Measurements from ENCODE around the gene ATP10D. TPM values are rescaled to one million over a fixed set of nuclear protein-coding genes. Genes with fewer than 3 reads are reported as not detected.

Gene ATP10D
- total RNA-seq, 1 experiment from 2014 or later: 13.8 TPM

DNA sequence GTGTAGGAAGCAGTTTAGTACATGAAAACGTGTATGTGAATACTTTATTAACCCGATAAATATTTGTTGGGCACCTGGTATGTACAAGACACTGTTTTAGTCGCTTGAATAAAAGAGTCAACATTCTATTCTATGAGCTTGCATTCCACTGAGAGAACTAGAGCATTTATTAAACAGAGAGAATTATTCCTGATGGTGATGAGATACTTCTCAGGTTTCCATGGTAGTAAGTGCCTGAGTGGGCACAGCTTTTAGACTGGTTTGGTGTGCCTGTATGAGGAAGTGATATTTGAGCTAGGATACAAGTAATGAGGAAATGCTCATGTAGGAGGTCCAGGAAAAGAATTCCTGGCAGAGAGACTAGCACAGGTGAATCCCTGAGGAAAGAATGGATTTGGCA, 94.2 kb downstream of the ATP10D start:
- no peak for DNase-seq
- intact Hi-C loops (cut with micrococcal nuclease; ENCODE audit: unreplicated experiment): no loop called here
- Mint-ChIP-seq H3K4me1 (ENCODE audit: low read depth, unreplicated experiment) (no peaks in the 10 kb centered on the region), H3K27ac (ENCODE audit: unreplicated experiment) (no peak overlapping the region), H3K4me3 (ENCODE audit: low read depth, unreplicated experiment) (no peak overlapping the region), H3K36me3 (ENCODE audit: insufficient read depth, unreplicated experiment) (no peaks in the 10 kb centered on the region), H3K9me3 (ENCODE audit: low read depth, unreplicated experiment) (no peaks in the 10 kb centered on the region), H3K27me3 (ENCODE audit: unreplicated experiment) (no peaks in the 10 kb centered on the region)
- CTCF ChIA-PET: no interaction called here
- no peak for TF ChIP-seq CTCF (IDR thresholded peaks at IDR 0.05; ENCODE audit: unreplicated experiment)
- BruUV-seq (replicated peaks): no TSS peak

- H3K36me3 Mint-ChIP-seq (ENCODE audit: insufficient read depth, unreplicated experiment): no peaks in the 10 kb centered on the region
- H3K27me3 Mint-ChIP-seq (ENCODE audit: unreplicated experiment): no peaks in the 10 kb centered on the region
- CTCF ChIA-PET: no interaction called here
- no peaks in the 10 kb centered on the region for H3K4me1 Mint-ChIP-seq (ENCODE audit: low read depth, unreplicated experiment)
- TF ChIP-seq CTCF (IDR thresholded peaks at IDR 0.05; ENCODE audit: unreplicated experiment): no peak
- H3K27ac Mint-ChIP-seq (ENCODE audit: unreplicated experiment): no peak overlapping the region
- DNase-seq: no peak
- BruUV-seq (replicated peaks): no TSS peak
- intact Hi-C loops (cut with micrococcal nuclease; ENCODE audit: unreplicated experiment): no loop called here
- H3K4me3 Mint-ChIP-seq (ENCODE audit: low read depth, unreplicated experiment): no peak overlapping the region
- H3K9me3 Mint-ChIP-seq (ENCODE audit: low read depth, unreplicated experiment): peaks cover 3% of the 10 kb centered on the region
Observed at GRCh38 chr4:47590325-47590724, 105.2 kb downstream of the ATP10D start.

DNA sequence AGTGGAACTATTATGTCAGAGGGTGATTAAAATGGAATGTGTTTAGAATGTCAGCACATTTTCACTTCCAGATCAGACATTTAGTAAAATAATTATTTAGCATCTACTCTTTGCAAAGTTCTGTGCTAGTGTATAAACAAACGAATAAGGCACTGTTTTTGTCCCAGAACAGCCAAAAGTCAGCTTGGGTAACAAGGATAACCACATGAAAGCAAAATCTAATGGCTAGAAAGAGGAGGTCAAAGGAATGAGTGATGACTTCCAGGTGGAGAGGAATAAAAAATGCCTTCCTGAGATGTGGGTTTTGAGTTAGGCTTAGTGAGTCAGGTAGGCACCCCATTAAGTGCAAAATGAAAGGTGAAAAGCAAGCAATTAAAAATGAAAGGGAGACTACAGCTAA, 112.6 kb downstream of the ATP10D start:
- H3K4me3 Mint-ChIP-seq (ENCODE audit: low read depth, unreplicated experiment): no peak overlapping the region
- DNase-seq: no peak
- intact Hi-C loops (cut with micrococcal nuclease; ENCODE audit: unreplicated experiment): no loop called here
- no peaks in the 10 kb centered on the region for H3K36me3 Mint-ChIP-seq (ENCODE audit: insufficient read depth, unreplicated experiment)
- CTCF ChIA-PET: interaction anchor here (0.6 kb wide), 1 partner anchor 778 kb away, joined by 7 read pairs; no protein-coding TSS in a partner anchor
- no peak overlapping the region for H3K27ac Mint-ChIP-seq (ENCODE audit: unreplicated experiment)
- no peaks in the 10 kb centered on the region for H3K27me3 Mint-ChIP-seq (ENCODE audit: unreplicated experiment)
- no peak for TF ChIP-seq CTCF (IDR thresholded peaks at IDR 0.05; ENCODE audit: unreplicated experiment)
- H3K4me1 Mint-ChIP-seq (ENCODE audit: low read depth, unreplicated experiment): no peaks in the 10 kb centered on the region
- BruUV-seq (replicated peaks): no TSS peak
- no peaks in the 10 kb centered on the region for H3K9me3 Mint-ChIP-seq (ENCODE audit: low read depth, unreplicated experiment)

DNA sequence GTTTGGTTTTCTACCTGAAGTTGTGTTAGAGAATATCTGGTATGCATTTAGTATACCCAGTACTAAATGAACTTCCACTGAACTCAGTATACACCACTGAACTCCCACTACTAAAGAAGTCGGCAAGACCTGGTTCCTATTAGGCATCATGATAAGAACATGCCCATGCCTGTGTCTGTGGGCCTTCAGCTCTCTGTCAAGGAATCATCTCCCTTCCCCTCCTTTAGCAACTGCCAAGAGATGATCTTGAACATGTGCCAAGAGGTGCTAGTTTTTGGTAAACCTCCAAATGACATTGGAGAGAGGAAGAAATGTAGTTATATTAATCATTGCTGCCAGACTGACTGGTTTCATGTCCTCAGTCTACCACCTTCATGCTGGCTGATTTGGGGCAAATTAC, 113.2 kb downstream of the ATP10D start:
- no peaks in the 10 kb centered on the region for H3K9me3 Mint-ChIP-seq (ENCODE audit: low read depth, unreplicated experiment)
- no peak overlapping the region for H3K4me3 Mint-ChIP-seq (ENCODE audit: low read depth, unreplicated experiment)
- no peaks in the 10 kb centered on the region for H3K4me1 Mint-ChIP-seq (ENCODE audit: low read depth, unreplicated experiment)
- H3K36me3 Mint-ChIP-seq (ENCODE audit: insufficient read depth, unreplicated experiment): no peaks in the 10 kb centered on the region
- no TSS peak for BruUV-seq (replicated peaks)
- H3K27me3 Mint-ChIP-seq (ENCODE audit: unreplicated experiment): no peaks in the 10 kb centered on the region
- no peak for DNase-seq
- intact Hi-C loops (cut with micrococcal nuclease; ENCODE audit: unreplicated experiment): no loop called here
- no peak overlapping the region for H3K27ac Mint-ChIP-seq (ENCODE audit: unreplicated experiment)
- CTCF ChIA-PET: no interaction called here
- TF ChIP-seq CTCF (IDR thresholded peaks at IDR 0.05; ENCODE audit: unreplicated experiment): no peak

DNA sequence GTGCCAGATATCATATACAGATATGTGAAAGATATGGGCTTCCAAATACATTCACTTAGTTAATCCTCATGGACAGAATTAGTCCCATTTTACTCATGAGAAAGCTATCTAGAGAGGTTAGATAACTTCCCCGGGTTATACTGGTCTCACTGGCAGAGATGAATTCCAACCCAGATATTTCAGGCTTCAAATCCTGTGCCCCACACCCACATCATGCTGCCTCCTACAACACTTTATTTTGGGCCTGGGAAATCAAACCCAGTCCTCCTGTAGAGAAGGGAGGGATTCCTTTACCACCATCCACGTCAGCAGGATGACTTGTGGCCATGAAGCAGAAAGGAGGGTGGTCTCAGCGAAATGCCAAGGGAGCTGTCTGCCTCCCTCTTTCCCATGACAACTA, 113.8 kb downstream of the ATP10D start:
- no peak overlapping the region for H3K4me3 Mint-ChIP-seq (ENCODE audit: low read depth, unreplicated experiment)
- no peaks in the 10 kb centered on the region for H3K4me1 Mint-ChIP-seq (ENCODE audit: low read depth, unreplicated experiment)
- no peak for DNase-seq
- CTCF ChIA-PET: no interaction called here
- no peak overlapping the region for H3K27ac Mint-ChIP-seq (ENCODE audit: unreplicated experiment)
- H3K9me3 Mint-ChIP-seq (ENCODE audit: low read depth, unreplicated experiment): no peaks in the 10 kb centered on the region
- H3K27me3 Mint-ChIP-seq (ENCODE audit: unreplicated experiment): no peaks in the 10 kb centered on the region
- intact Hi-C loops (cut with micrococcal nuclease; ENCODE audit: unreplicated experiment): no loop called here
- no peak for TF ChIP-seq CTCF (IDR thresholded peaks at IDR 0.05; ENCODE audit: unreplicated experiment)
- H3K36me3 Mint-ChIP-seq (ENCODE audit: insufficient read depth, unreplicated experiment): no peaks in the 10 kb centered on the region
- BruUV-seq (replicated peaks): no TSS peak

Data from Calu3 (cell line).